Stimulated activated CD8-positive, alpha-beta memory T cell treated with anti-CD3 and anti-CD28 coated beads, Interleukin-15, amount 100 ng/mL, for 48 hours (primary cell): ENCODE measurements around the gene MBD6.
"Not testable (repeated sequence)": the region's sequence is repeated elsewhere in the genome, so short reads cannot be mapped to it uniquely, and the experiment has no call there.

Experiments
- DNase-seq, 2 donors: peaks; one replicate each; pipeline ENCODE4 v3.0.0-alpha.2; 2020; ENCODE audit warnings: low read depth in 2 of 2

MBD6 gene

GRCh38 chr12:57489157-57489641 lies 33.4 kb upstream of the MBD6 start:
- DNase-seq: no peak

- no peak for DNase-seq
These were observed 32.5 kb upstream of the MBD6 start for GRCh38 chr12:57490126-57490525.

- no peak for DNase-seq
These were observed 31.0 kb upstream of the MBD6 start for GRCh38 chr12:57491393-57492280.

- DNase-seq: not testable (repeated sequence)
These were observed 27.4 kb upstream of the MBD6 start for GRCh38 chr12:57495051-57495701.

- DNase-seq: no peak
These were observed 25.8 kb upstream of the MBD6 start for GRCh38 chr12:57496822-57497221.

- DNase-seq: no peak
These were observed 25.1 kb upstream of the MBD6 start for GRCh38 chr12:57497223-57498131.

- no peak for DNase-seq
These were observed 24.5 kb upstream of the MBD6 start for GRCh38 chr12:57498132-57498502.

- no peak for DNase-seq
These were observed 24.1 kb upstream of the MBD6 start for GRCh38 chr12:57498571-57498970.

- DNase-seq: no peak
These were observed 22.4 kb upstream of the MBD6 start for GRCh38 chr12:57500213-57500612.

GRCh38 chr12:57502311-57502969 lies 20.2 kb upstream of the MBD6 start:
- DNase-seq: not testable (repeated sequence)

GRCh38 chr12:57506541-57506940 lies 16.1 kb upstream of the MBD6 start:
- not testable (repeated sequence) for DNase-seq

GRCh38 chr12:57507796-57508195 lies 14.8 kb upstream of the MBD6 start:
- DNase-seq: not testable (repeated sequence)

GRCh38 chr12:57511161-57511560 lies 11.5 kb upstream of the MBD6 start:
- DNase-seq: no peak

GRCh38 chr12:57511588-57512325 lies 10.9 kb upstream of the MBD6 start:
- DNase-seq: no peak

GRCh38 chr12:57512665-57513064 lies 10.0 kb upstream of the MBD6 start:
- DNase-seq: no peak

GRCh38 chr12:57513266-57513665 lies 9.4 kb upstream of the MBD6 start:
- no peak for DNase-seq

GRCh38 chr12:57513677-57514076 lies 8.9 kb upstream of the MBD6 start:
- not testable (repeated sequence) for DNase-seq

- not testable (repeated sequence) for DNase-seq
These were observed 8.4 kb upstream of the MBD6 start for GRCh38 chr12:57514246-57514645.

GRCh38 chr12:57514720-57515407 lies 7.8 kb upstream of the MBD6 start:
- DNase-seq: no peak

- no peak for DNase-seq
These were observed 7.2 kb upstream of the MBD6 start for GRCh38 chr12:57515408-57515933.
